Measurements from ENCODE around the gene IL17D. TPM values are rescaled to one million over a fixed set of nuclear protein-coding genes. Genes with fewer than 3 reads are reported as not detected.

Gene IL17D
- total and polyA plus RNA-seq, 2 experiments from 2014 or later, result 3.7 to 11.0 TPM

DNA sequence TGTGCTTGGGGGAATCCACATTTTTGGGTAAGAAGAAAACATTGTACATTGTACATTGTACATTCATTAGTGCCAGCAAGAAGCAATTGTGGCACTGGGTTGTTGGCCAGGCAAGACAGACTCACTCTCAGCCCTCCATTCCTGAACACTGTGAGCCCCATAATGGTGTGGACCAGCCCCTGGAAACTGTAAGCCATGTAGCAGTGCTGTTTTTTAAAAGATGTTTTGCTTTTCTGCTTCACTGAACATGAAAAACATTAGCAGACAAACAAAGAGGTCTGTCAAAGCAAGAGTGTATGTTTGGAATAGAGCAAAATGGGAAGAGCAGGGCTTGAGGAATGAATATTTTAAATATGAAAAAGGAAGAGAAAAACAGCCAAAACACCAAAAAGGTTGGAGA is 39.1 kb upstream of the IL17D start:
- H3K9me2 ChIP-seq (replicated peaks; ENCODE audit: insufficient read depth), result no peaks in the 10 kb centered on the region
- no peak overlapping the region for H2AFZ ChIP-seq
- no peak overlapping the region for H3K4me3 ChIP-seq
- no peaks in the 10 kb centered on the region for H4K20me1 ChIP-seq (ENCODE audit: insufficient read depth, poor library complexity, severe bottlenecking)
- H3K27me3 ChIP-seq, result no peaks in the 10 kb centered on the region
- H3K4me2 ChIP-seq, result no peak overlapping the region
- no peak overlapping the region for H3K27ac ChIP-seq
- no peaks in the 10 kb centered on the region for H3K79me2 ChIP-seq
- TF ChIP-seq, protein P1, sequence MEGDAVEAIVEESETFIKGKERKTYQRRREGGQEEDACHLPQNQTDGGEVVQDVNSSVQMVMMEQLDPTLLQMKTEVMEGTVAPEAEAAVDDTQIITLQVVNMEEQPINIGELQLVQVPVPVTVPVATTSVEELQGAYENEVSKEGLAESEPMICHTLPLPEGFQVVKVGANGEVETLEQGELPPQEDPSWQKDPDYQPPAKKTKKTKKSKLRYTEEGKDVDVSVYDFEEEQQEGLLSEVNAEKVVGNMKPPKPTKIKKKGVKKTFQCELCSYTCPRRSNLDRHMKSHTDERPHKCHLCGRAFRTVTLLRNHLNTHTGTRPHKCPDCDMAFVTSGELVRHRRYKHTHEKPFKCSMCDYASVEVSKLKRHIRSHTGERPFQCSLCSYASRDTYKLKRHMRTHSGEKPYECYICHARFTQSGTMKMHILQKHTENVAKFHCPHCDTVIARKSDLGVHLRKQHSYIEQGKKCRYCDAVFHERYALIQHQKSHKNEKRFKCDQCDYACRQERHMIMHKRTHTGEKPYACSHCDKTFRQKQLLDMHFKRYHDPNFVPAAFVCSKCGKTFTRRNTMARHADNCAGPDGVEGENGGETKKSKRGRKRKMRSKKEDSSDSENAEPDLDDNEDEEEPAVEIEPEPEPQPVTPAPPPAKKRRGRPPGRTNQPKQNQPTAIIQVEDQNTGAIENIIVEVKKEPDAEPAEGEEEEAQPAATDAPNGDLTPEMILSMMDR (IDR thresholded peaks at IDR 0.05; ENCODE audit: poor library complexity), result no peak
- no peak for TF ChIP-seq EZH2phosphoT487 (IDR thresholded peaks at IDR 0.05; ENCODE audit: low read depth, severe bottlenecking, unreplicated experiment)
- no peak for TF ChIP-seq EZH2 (IDR thresholded peaks at IDR 0.05; ENCODE audit: borderline replicate concordance)
- no peak for DNase-seq (ENCODE audit: low spot score)
- no peaks in the 10 kb centered on the region for H3K4me1 ChIP-seq (ENCODE audit: insufficient read depth)
- no peaks in the 10 kb centered on the region for H3K36me3 ChIP-seq (replicated peaks; ENCODE audit: insufficient read depth, low read depth)
- no peaks in the 10 kb centered on the region for H3K9me3 ChIP-seq (ENCODE audit: low read depth)

DNA sequence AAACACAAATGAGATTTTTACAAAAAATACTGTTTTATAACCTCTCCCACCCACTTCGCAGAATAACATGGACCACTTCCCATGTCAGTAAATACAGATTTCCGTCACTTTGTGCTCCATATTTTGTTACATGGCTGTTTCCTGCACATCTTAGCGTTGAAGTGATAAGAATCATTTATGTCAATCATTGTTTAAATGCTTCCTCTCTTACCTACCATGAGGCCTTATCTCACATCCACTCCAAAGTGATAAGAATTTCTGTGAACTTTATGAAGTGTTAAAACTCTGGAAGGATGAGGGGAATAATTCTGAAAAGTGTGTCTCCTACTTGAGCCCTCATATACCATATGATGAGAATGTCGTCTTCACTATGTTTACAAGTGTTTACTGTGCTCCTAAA is 36.6 kb upstream of the IL17D start:
- Histone ChIP-seq H2AFZ (no peak overlapping the region), H3K9me2 (replicated peaks; ENCODE audit: insufficient read depth) (no peaks in the 10 kb centered on the region), H3K27ac (no peak overlapping the region), H3K9me3 (ENCODE audit: low read depth) (no peaks in the 10 kb centered on the region), H3K4me1 (ENCODE audit: insufficient read depth) (no peaks in the 10 kb centered on the region), H3K27me3 (no peaks in the 10 kb centered on the region), H3K36me3 (replicated peaks; ENCODE audit: insufficient read depth, low read depth) (no peaks in the 10 kb centered on the region), H4K20me1 (ENCODE audit: insufficient read depth, poor library complexity, severe bottlenecking) (no peaks in the 10 kb centered on the region), H3K4me2 (no peak overlapping the region), H3K79me2 (no peaks in the 10 kb centered on the region), H3K4me3 (no peak overlapping the region)
- no peak for DNase-seq (ENCODE audit: low spot score)
- 72% methylated on average over 4 of the region's 4 CpGs for WGBS (ENCODE audit: low lambda C conversion rate, missing lambda C conversion rate)
- TF ChIP-seq EZH2phosphoT487 (IDR thresholded peaks at IDR 0.05; ENCODE audit: low read depth, severe bottlenecking, unreplicated experiment) (no peak), EZH2 (IDR thresholded peaks at IDR 0.05; ENCODE audit: borderline replicate concordance) (no peak)
- TF ChIP-seq, protein P1 (IDR thresholded peaks at IDR 0.05; ENCODE audit: poor library complexity), result no peak

DNA sequence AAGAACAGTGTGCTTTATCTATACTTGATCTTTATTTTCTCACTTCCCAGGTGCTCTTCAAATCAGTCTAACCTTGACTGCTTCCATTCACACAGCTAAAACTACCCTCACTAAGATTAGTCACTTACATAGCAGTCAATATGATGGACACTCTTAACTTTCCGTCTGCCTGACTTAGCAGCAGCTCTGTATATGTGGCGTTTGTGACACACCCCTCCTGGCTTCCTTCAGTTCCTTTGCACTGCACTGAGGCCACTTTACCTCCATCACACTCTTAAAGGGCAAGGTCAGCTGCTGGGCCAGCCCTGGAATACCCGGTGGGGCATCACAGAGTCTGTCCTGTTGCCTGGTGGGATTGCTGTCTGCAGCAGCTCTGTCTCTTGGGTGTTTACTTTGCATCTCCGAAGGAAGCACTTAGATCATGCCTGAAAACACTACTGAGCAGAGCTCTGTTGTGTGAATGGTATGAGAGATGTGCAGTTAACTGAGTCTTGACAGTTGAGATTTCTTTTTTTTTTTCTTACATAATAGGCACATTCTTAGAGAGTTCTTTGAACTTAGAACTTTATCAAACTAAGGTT is 35.6 kb upstream of the IL17D start:
- Histone ChIP-seq H3K9me3 (ENCODE audit: low read depth) (no peaks in the 10 kb centered on the region), H3K4me3 (no peak overlapping the region), H2AFZ (no peak overlapping the region), H3K4me1 (ENCODE audit: insufficient read depth) (no peaks in the 10 kb centered on the region), H3K27me3 (no peaks in the 10 kb centered on the region), H3K79me2 (no peaks in the 10 kb centered on the region), H3K4me2 (no peak overlapping the region), H4K20me1 (ENCODE audit: insufficient read depth, poor library complexity, severe bottlenecking) (no peaks in the 10 kb centered on the region), H3K9me2 (replicated peaks; ENCODE audit: insufficient read depth) (no peaks in the 10 kb centered on the region), H3K36me3 (replicated peaks; ENCODE audit: insufficient read depth, low read depth) (no peaks in the 10 kb centered on the region), H3K27ac (no peak overlapping the region)
- WGBS (ENCODE audit: low lambda C conversion rate, missing lambda C conversion rate), result 60% methylated on average over 4 of the region's 4 CpGs
- TF ChIP-seq EZH2 (IDR thresholded peaks at IDR 0.05; ENCODE audit: borderline replicate concordance) (no peak), EZH2phosphoT487 (IDR thresholded peaks at IDR 0.05; ENCODE audit: low read depth, severe bottlenecking, unreplicated experiment) (no peak)
- TF ChIP-seq, protein P1 (IDR thresholded peaks at IDR 0.05; ENCODE audit: poor library complexity), result no peak
- DNase-seq (ENCODE audit: low spot score), result no peak

DNA sequence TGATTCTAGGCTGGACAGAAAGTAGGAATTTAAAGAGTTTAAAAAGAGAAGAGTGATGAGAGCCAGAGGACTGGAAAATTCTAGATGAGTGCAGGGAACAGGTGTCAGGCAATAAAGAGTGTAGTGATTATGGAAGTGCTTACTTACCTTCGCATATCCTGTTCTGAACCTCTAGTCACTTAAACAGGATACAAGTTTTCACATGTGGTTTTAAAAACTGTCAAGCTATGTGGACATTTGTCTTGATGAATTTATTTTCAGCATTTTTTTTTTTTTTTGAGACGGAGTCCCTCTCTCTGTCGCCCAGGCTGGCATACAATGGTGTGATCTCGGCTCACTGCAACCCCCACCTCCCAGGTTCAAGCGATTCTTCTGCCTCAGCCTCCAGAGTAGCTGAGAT is 34.3 kb upstream of the IL17D start:
- WGBS (ENCODE audit: low lambda C conversion rate, missing lambda C conversion rate), result 89% methylated on average over 5 of the region's 5 CpGs
- no peaks in the 10 kb centered on the region for H4K20me1 ChIP-seq (ENCODE audit: insufficient read depth, poor library complexity, severe bottlenecking)

More for the DNA sequence above, 34.3 kb upstream of the IL17D start:
- H3K9me3 ChIP-seq (ENCODE audit: low read depth), result no peaks in the 10 kb centered on the region
- DNase-seq (ENCODE audit: low spot score), result no peak
- no peaks in the 10 kb centered on the region for H3K79me2 ChIP-seq
- no peaks in the 10 kb centered on the region for H3K4me1 ChIP-seq (ENCODE audit: insufficient read depth)
- H3K36me3 ChIP-seq (replicated peaks; ENCODE audit: insufficient read depth, low read depth), result no peaks in the 10 kb centered on the region
- H3K9me2 ChIP-seq (replicated peaks; ENCODE audit: insufficient read depth), result no peaks in the 10 kb centered on the region
- no peak overlapping the region for H3K27ac ChIP-seq
- H3K4me3 ChIP-seq, result no peak overlapping the region
- TF ChIP-seq, protein P1 (IDR thresholded peaks at IDR 0.05; ENCODE audit: poor library complexity), result no peak
- TF ChIP-seq EZH2 (IDR thresholded peaks at IDR 0.05; ENCODE audit: borderline replicate concordance) (no peak), EZH2phosphoT487 (IDR thresholded peaks at IDR 0.05; ENCODE audit: low read depth, severe bottlenecking, unreplicated experiment) (no peak)
- no peaks in the 10 kb centered on the region for H3K27me3 ChIP-seq
- no peak overlapping the region for H2AFZ ChIP-seq
- no peak overlapping the region for H3K4me2 ChIP-seq

Measured in hepatocyte (in vitro differentiated cells).